Activated naive CD8-positive, alpha-beta T cell treated with anti-CD3 and anti-CD28 coated beads, Interleukin-2, amount 10 ng/mL, durations not matched to agents 7 days and 5 days (primary cell): ENCODE measurements around the gene ARG1. TPM values are rescaled to one million over a fixed set of nuclear protein-coding genes. Genes with fewer than 3 reads are reported as not detected.

Source experiments
- ATAC-seq: fragments of 150-1000 bp; cut with Tn5 transposase; one replicate; pipeline ENCODE4 v1.10.0; 2021; ENCODE audit warnings: low read depth, moderate library complexity
- POLR2A ChIA-PET: fragments of 350-600 bp; sonication (Branson Sonifier 250); formaldehyde crosslinking; loops from one replicate; lab custom pipeline; 2021; ENCODE audit warnings: antibody characterized with exemption; lab: Charles Lee
- DNase-seq: peaks from one replicate; pipeline ENCODE4 v3.0.0; 2021
- H3K27ac Mint-ChIP-seq: one replicate; pipeline ENCODE4 v1.8.0; 2022; ENCODE audit warnings: mild to moderate bottlenecking, mixed read lengths
- H3K27me3 Mint-ChIP-seq: one replicate; pipeline ENCODE4 v1.8.0; 2022; ENCODE audit warnings: mild to moderate bottlenecking, moderate library complexity, mixed read lengths
- H3K36me3 Mint-ChIP-seq: one replicate; pipeline ENCODE4 v1.8.0; 2021; ENCODE audit warnings: mild to moderate bottlenecking, mixed read lengths
- H3K4me1 Mint-ChIP-seq: one replicate; pipeline ENCODE4 v1.8.0; 2021; ENCODE audit warnings: mixed read lengths
- H3K4me3 Mint-ChIP-seq: one replicate; pipeline ENCODE4 v1.8.0; 2022; ENCODE audit warnings: mild to moderate bottlenecking, moderate library complexity, mixed read lengths
- H3K9me3 Mint-ChIP-seq: one replicate; pipeline ENCODE4 v1.8.0; 2021; ENCODE audit warnings: mixed read lengths
- total RNA-seq, 2 experiments: library from RNA; stranded (reverse); gene quantifications; one replicate each; pipeline ENCODE4 v1.2.3, GENCODE V29; 2021

Gene ARG1
- total RNA-seq, 2 experiments from 2014 or later: not detected

- Mint-ChIP-seq H3K9me3 (peaks cover 3% of the 10 kb centered on the region), H3K4me1 (no peaks in the 10 kb centered on the region), H3K27me3 (peaks cover 4% of the 10 kb centered on the region), H3K36me3 (no peaks in the 10 kb centered on the region), H3K27ac (no peak overlapping the region), H3K4me3 (no peak overlapping the region)
- POLR2A ChIA-PET: no interaction called here
- DNase-seq (no peak), ATAC-seq (no peak)
These were observed 17.0 kb upstream of the ARG1 start for GRCh38 chr6:131555992-131556391.

GRCh38 chr6:131558922-131559321 is 14.1 kb upstream of the ARG1 start:
- H3K27ac Mint-ChIP-seq: no peak overlapping the region

GRCh38 chr6:131561925-131562707 is 10.9 kb upstream of the ARG1 start:
- peaks cover 9% of the 10 kb centered on the region for H3K27me3 Mint-ChIP-seq
- H3K27ac Mint-ChIP-seq: no peak overlapping the region
- H3K4me3 Mint-ChIP-seq: no peak overlapping the region
- DNase-seq: no peak
- H3K36me3 Mint-ChIP-seq: no peaks in the 10 kb centered on the region
- no peaks in the 10 kb centered on the region for H3K4me1 Mint-ChIP-seq
- peaks cover 5% of the 10 kb centered on the region for H3K9me3 Mint-ChIP-seq
- POLR2A ChIA-PET: no interaction called here
- ATAC-seq: no peak

More at GRCh38 chr6:131558922-131559321, 14.1 kb upstream of the ARG1 start:
- H3K36me3 Mint-ChIP-seq: no peaks in the 10 kb centered on the region
- H3K4me1 Mint-ChIP-seq: no peaks in the 10 kb centered on the region
- H3K4me3 Mint-ChIP-seq: no peak overlapping the region
- peaks cover 3% of the 10 kb centered on the region for H3K9me3 Mint-ChIP-seq
- DNase-seq (no peak), ATAC-seq (no peak)
- POLR2A ChIA-PET: no interaction called here
- peaks cover 6% of the 10 kb centered on the region for H3K27me3 Mint-ChIP-seq

GRCh38 chr6:131565056-131565455 is 8.0 kb upstream of the ARG1 start:
- POLR2A ChIA-PET: no interaction called here
- DNase-seq: no peak
- no peaks in the 10 kb centered on the region for H3K36me3 Mint-ChIP-seq
- H3K9me3 Mint-ChIP-seq: peaks cover 5% of the 10 kb centered on the region
- H3K4me1 Mint-ChIP-seq: no peaks in the 10 kb centered on the region
- ATAC-seq: no peak
- peaks cover 8% of the 10 kb centered on the region for H3K27me3 Mint-ChIP-seq
- H3K27ac Mint-ChIP-seq: no peak overlapping the region
- H3K4me3 Mint-ChIP-seq: no peak overlapping the region

- H3K27me3 Mint-ChIP-seq: peaks cover 3% of the 10 kb centered on the region
- ATAC-seq (no peak), DNase-seq (no peak)
- H3K36me3 Mint-ChIP-seq: peaks cover 8% of the 10 kb centered on the region
- H3K4me3 Mint-ChIP-seq: no peak overlapping the region
- H3K27ac Mint-ChIP-seq: no peak overlapping the region
- POLR2A ChIA-PET: no interaction called here
- H3K9me3 Mint-ChIP-seq: peaks cover 3% of the 10 kb centered on the region
- H3K4me1 Mint-ChIP-seq: no peaks in the 10 kb centered on the region
These were observed 4.3 kb upstream of the ARG1 start for GRCh38 chr6:131568726-131569125.

- POLR2A ChIA-PET: no interaction called here
- no peaks in the 10 kb centered on the region for H3K27me3 Mint-ChIP-seq
- DNase-seq: no peak
- no peaks in the 10 kb centered on the region for H3K9me3 Mint-ChIP-seq
- H3K27ac Mint-ChIP-seq: no peak overlapping the region
- peaks cover 15% of the 10 kb centered on the region for H3K36me3 Mint-ChIP-seq
- no peak for ATAC-seq
- no peak overlapping the region for H3K4me3 Mint-ChIP-seq
- H3K4me1 Mint-ChIP-seq: no peaks in the 10 kb centered on the region
These were observed 1.1 kb downstream of the ARG1 start for GRCh38 chr6:131574133-131574532.

- no peak overlapping the region for H3K27ac Mint-ChIP-seq
- no peak for ATAC-seq
- POLR2A ChIA-PET: no interaction called here
These were observed 1.7 kb downstream of the ARG1 start for GRCh38 chr6:131574686-131575085.

GRCh38 chr6:131575834-131576478 is 2.9 kb downstream of the ARG1 start:
- no peak for DNase-seq
- Mint-ChIP-seq H3K9me3 (no peaks in the 10 kb centered on the region), H3K27ac (no peak overlapping the region), H3K27me3 (no peaks in the 10 kb centered on the region), H3K36me3 (peaks cover 17% of the 10 kb centered on the region), H3K4me1 (no peaks in the 10 kb centered on the region), H3K4me3 (no peak overlapping the region)
- ATAC-seq: no peak
- POLR2A ChIA-PET: no interaction called here

More at GRCh38 chr6:131574686-131575085, 1.7 kb downstream of the ARG1 start:
- no peaks in the 10 kb centered on the region for H3K27me3 Mint-ChIP-seq
- H3K4me1 Mint-ChIP-seq: no peaks in the 10 kb centered on the region
- no peak overlapping the region for H3K4me3 Mint-ChIP-seq
- no peaks in the 10 kb centered on the region for H3K9me3 Mint-ChIP-seq
- DNase-seq: no peak
- peaks cover 17% of the 10 kb centered on the region for H3K36me3 Mint-ChIP-seq

- Mint-ChIP-seq H3K27me3 (no peaks in the 10 kb centered on the region), H3K27ac (no peak overlapping the region), H3K4me1 (no peaks in the 10 kb centered on the region), H3K36me3 (peaks cover 10% of the 10 kb centered on the region), H3K4me3 (no peak overlapping the region), H3K9me3 (no peaks in the 10 kb centered on the region)
- DNase-seq (no peak), ATAC-seq (no peak)
- POLR2A ChIA-PET: no interaction called here
These were observed 8.5 kb downstream of the ARG1 start for GRCh38 chr6:131581523-131581922.

GRCh38 chr6:131586543-131586942 is 13.5 kb downstream of the ARG1 start:
- POLR2A ChIA-PET: no interaction called here
- Mint-ChIP-seq H3K4me1 (no peaks in the 10 kb centered on the region), H3K27me3 (no peaks in the 10 kb centered on the region), H3K36me3 (peaks cover 20% of the 10 kb centered on the region), H3K27ac (no peak overlapping the region), H3K4me3 (no peak overlapping the region), H3K9me3 (no peaks in the 10 kb centered on the region)
- DNase-seq (no peak), ATAC-seq (no peak)

GRCh38 chr6:131587909-131588308 is 14.9 kb downstream of the ARG1 start:
- ATAC-seq: no peak
- H3K27me3 Mint-ChIP-seq: no peaks in the 10 kb centered on the region
- POLR2A ChIA-PET: no interaction called here
- H3K4me1 Mint-ChIP-seq: no peaks in the 10 kb centered on the region
- H3K36me3 Mint-ChIP-seq: peaks cover 20% of the 10 kb centered on the region
- DNase-seq: no peak
- H3K9me3 Mint-ChIP-seq: no peaks in the 10 kb centered on the region
- H3K4me3 Mint-ChIP-seq: no peak overlapping the region
- H3K27ac Mint-ChIP-seq: no peak overlapping the region

- ATAC-seq (no peak), DNase-seq (no peak)
- POLR2A ChIA-PET: no interaction called here
- no peak overlapping the region for H3K4me3 Mint-ChIP-seq
- H3K9me3 Mint-ChIP-seq: no peaks in the 10 kb centered on the region
- no peaks in the 10 kb centered on the region for H3K27me3 Mint-ChIP-seq
- no peaks in the 10 kb centered on the region for H3K4me1 Mint-ChIP-seq
- peaks cover 20% of the 10 kb centered on the region for H3K36me3 Mint-ChIP-seq
- no peak overlapping the region for H3K27ac Mint-ChIP-seq
These were observed 15.6 kb downstream of the ARG1 start for GRCh38 chr6:131588643-131589042.

GRCh38 chr6:131592935-131593334 is 19.9 kb downstream of the ARG1 start:
- Mint-ChIP-seq H3K9me3 (no peaks in the 10 kb centered on the region), H3K27ac (no peak overlapping the region), H3K4me3 (no peak overlapping the region), H3K27me3 (no peaks in the 10 kb centered on the region), H3K4me1 (no peaks in the 10 kb centered on the region), H3K36me3 (peaks cover 19% of the 10 kb centered on the region)
- DNase-seq (no peak), ATAC-seq (no peak)
- POLR2A ChIA-PET: no interaction called here

GRCh38 chr6:131594074-131594473 is 21.0 kb downstream of the ARG1 start:
- H3K9me3 Mint-ChIP-seq: no peaks in the 10 kb centered on the region
- POLR2A ChIA-PET: no interaction called here
- peaks cover 22% of the 10 kb centered on the region for H3K36me3 Mint-ChIP-seq
- no peak overlapping the region for H3K27ac Mint-ChIP-seq
- no peaks in the 10 kb centered on the region for H3K27me3 Mint-ChIP-seq
- no peak overlapping the region for H3K4me3 Mint-ChIP-seq
- H3K4me1 Mint-ChIP-seq: no peaks in the 10 kb centered on the region
- ATAC-seq (no peak), DNase-seq (no peak)
